Fibroblast of the aortic adventitia (primary cell): ENCODE data around the gene CARS1. TPM values are rescaled to one million over a fixed set of nuclear protein-coding genes. Genes with fewer than 3 reads are reported as not detected.

Source experiments
- DNase-seq: peaks from one replicate; pipeline ENCODE4 v3.0.0-alpha.2; 2010; ENCODE audit warnings: low read depth
- H3K4me3 ChIP-seq: 2 replicates; pipeline ENCODE4 v1.5.1; 2011; ENCODE audit warnings: low read depth, mild to moderate bottlenecking, control low read depth, low read length, moderate library complexity
- total RNA-seq: library from RNA; depleted of rRNA; stranded (reverse); fragments of >200 nt; gene quantifications from 2 replicates; pipeline ENCODE4 v1.2.3, GENCODE V29; 2012; ENCODE audit warnings: low replicate concordance
- TF ChIP-seq, protein P1 (sequence below): IDR thresholded peaks from 2 replicates; pipeline ENCODE4 v1.5.1; 2011; ENCODE audit warnings: mild to moderate bottlenecking, low read length, control low read depth, inconsistent platforms; ENCODE audit not compliant: insufficient read depth

Gene CARS1
- total RNA-seq, 1 donor: 95.8 TPM

DNA sequence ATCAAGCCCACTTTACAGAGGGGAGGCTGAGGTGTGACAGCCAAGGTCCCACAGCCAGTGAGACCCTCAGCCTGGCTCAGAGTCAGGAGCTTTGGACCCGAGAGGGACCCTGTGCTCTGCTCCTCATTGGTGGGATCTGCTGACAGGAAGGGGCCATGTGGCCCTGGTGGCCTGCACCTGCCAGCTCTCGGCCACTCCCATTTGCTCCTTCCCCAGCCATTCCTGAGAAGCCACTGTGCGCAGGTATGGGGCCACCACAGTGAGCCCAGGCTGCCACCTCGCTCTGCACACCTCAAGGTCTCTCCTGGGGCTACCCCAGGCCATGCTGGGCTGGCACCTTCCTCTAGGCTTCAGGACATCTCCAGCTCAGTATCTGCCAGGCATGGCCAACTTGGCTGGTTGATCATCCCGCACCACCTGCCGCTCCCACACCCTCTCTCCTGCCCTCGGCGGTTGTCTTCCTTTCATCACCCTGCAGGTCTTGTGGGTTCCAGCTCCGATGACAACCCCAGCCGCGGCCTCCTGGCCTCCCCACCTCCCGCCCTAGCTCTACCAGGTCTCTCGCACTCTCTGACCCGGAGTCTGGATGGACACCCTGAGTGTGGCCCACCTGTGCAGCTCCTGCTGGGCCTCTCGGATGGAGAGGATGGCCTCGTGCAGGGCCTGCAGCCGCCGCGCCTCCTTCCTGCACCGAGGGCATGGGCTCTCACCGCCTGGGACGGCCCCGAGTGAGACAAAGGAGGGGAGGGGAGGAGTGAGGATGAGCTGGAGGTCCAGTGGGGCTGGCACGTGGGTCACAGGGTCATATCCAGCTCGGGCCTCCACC, 32.2 kb upstream of the CARS1 start:
- no peak for DNase-seq
- no peak overlapping the region for H3K4me3 ChIP-seq

DNA sequence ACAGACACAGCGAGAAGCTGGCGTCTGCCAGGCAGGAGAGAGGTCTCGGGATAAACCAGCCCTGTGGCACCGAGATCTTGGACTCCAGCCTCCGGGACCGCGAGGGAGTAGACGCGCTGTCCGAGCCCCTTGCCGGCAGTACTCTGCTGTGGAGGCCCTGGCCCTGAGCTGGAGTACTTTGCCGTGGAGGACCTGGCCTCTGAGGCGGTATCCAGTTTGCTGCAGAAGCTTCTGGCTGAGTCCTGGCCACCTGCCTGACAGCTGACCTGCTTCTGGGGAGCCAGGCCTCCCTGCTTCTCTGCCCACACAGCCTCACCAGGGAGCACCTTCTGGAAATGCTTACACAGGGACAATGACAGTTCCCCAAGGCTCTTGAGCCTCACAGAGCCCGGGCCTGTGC, 31.6 kb upstream of the CARS1 start:
- no peak for DNase-seq
- H3K4me3 ChIP-seq: no peak overlapping the region
- TF ChIP-seq, protein P1, sequence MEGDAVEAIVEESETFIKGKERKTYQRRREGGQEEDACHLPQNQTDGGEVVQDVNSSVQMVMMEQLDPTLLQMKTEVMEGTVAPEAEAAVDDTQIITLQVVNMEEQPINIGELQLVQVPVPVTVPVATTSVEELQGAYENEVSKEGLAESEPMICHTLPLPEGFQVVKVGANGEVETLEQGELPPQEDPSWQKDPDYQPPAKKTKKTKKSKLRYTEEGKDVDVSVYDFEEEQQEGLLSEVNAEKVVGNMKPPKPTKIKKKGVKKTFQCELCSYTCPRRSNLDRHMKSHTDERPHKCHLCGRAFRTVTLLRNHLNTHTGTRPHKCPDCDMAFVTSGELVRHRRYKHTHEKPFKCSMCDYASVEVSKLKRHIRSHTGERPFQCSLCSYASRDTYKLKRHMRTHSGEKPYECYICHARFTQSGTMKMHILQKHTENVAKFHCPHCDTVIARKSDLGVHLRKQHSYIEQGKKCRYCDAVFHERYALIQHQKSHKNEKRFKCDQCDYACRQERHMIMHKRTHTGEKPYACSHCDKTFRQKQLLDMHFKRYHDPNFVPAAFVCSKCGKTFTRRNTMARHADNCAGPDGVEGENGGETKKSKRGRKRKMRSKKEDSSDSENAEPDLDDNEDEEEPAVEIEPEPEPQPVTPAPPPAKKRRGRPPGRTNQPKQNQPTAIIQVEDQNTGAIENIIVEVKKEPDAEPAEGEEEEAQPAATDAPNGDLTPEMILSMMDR: no peak

More for the DNA sequence above, 32.2 kb upstream of the CARS1 start:
- TF ChIP-seq, protein P1: no peak

DNA sequence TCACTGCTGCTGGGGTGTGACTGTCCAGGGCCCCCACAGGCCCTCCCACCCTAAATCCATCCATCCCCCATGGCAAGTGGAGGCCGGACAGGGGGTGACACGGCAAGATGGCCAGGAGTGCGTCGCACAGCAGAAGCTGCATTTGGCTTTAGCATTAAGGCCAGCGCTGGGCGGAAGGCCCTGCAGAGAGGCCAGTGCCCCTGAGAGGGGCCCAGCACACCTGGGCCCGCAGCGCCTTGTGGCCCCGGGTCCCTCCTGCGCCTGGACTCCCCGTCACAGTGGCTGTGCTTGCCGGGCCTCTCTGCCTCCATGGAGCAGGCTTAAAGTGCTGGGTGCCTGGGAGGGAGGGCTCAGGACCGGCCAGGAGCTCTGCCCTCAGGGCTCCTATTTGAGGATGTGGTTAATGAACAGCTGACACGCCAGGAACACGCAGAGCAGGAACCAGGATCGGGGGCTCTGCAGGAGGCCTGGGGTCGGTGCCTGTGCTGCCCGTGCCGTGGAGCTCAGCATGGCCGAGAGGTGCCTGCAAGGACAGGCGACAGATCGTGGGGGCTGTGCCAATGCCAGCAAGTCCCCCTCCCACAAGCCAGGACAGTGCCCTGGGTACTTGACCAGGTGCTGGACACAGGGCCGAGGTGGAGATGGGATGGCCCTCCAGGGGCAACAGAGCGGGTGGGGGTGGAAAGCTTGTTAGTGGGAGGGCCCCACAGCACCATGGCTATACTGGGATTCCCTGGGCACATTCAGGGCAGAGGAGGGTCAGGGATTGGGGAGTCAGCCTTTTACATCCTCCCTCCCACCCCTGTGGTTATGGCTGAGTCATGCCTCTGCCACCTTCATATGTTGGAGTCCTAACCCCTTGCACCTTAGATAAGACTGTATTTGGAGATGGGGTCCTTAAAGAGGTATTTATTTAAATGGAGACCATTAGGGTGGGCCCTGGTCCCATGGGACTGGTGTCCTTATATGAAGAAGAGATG, 30.9 kb upstream of the CARS1 start:
- no peak overlapping the region for H3K4me3 ChIP-seq
- no peak for DNase-seq
- TF ChIP-seq, protein P1: no peak

DNA sequence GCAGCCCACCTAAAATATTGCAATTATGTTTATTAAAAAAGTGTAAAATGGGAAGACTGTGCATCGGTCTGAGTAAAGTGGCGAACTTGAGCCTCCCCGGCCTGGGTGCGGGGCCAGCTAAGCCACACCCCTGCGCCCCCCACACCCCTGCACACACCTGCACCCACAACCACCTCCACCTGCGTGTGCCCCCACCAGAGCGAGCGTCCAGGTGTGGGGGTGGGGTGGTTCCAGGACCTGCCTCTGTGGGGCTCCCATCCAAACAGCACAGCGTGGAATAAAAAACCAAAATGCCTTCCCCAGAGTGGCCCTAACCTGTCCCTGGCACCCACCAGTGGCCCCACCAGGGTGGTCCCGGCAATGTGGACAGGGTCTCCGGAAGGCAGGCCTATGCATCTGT, 30.1 kb upstream of the CARS1 start:
- no peak for DNase-seq

DNA sequence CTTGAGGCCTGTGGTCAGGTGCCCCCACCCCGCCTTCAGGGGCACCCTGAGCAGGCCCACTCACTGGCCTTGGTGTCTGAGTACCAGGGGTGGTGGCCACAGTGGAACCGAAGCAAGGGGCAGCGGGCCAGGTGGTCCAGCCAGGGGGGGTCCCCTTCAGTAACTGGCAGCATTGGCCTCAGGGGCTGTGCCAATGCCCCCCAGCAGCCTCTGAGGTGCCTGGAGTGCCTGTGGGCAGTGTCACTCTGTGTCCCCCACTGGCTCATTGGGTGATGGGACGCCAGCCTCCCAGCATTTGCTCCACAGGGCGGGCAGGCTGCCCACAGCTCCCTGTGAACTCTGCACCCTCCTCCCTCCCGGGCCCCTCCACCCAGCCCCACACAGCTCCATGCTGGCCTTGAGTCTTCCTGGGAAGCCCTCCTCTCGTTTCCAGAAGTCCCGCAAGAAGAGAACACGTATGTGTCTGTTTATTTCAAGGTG, 29.5 kb upstream of the CARS1 start:
- no peak for DNase-seq
- TF ChIP-seq, protein P1: no peak
- H3K4me3 ChIP-seq: no peak overlapping the region

More for the DNA sequence above, 30.1 kb upstream of the CARS1 start:
- H3K4me3 ChIP-seq: no peak overlapping the region
- TF ChIP-seq, protein P1: no peak

DNA sequence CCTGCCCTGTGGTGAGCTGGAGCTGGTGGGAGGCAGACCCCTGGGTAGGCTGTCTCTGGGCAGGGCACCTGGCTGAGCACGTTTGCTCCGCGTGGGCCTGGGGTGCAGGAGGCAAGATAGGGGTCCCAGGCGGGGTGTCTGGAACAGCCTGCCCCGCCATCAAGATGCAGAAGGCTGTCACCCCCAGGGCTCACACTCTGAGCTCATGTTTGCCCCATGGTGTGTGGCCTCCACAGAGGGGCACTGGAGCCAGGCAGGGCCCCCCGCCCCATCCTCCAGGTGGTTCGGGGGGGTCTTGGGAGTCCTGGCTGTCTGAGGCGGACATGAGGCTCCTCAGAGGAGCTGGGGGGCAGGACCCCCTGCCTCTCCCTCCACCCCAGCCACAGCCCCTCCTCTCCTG, 28.9 kb upstream of the CARS1 start:
- TF ChIP-seq, protein P1: no peak
- no peak overlapping the region for H3K4me3 ChIP-seq
- no peak for DNase-seq
